WERI-Rb-1 (cell line): ENCODE results near the gene TSC22D3.
A peak's percentile ranks its signal among the peaks of the same experiment; 100 is the strongest.

Experiments used
- DNase-seq: peaks from one replicate; pipeline ENCODE4 v3.0.0-alpha.2; 2020
- H3K27ac ChIP-seq: fragments of 250-450 bp; sonication (Bioruptor Pico); 2 replicates; pipeline ENCODE4 v1.5.1; 2020; ENCODE audit warnings: mild to moderate bottlenecking, moderate library complexity
- H3K27me3 ChIP-seq: fragments of 250-450 bp; sonication (Bioruptor Pico); 2 replicates; pipeline ENCODE4 v1.5.1; 2021; ENCODE audit warnings: mild to moderate bottlenecking, low read depth, moderate library complexity; ENCODE audit not compliant: insufficient read depth, severe bottlenecking
- H3K36me3 ChIP-seq: fragments of 250-450 bp; sonication (Bioruptor Pico); 2 replicates; pipeline ENCODE4 v1.5.1; 2020; ENCODE audit warnings: mild to moderate bottlenecking, moderate library complexity
- H3K4me3 ChIP-seq: 2 replicates; pipeline ENCODE4 v1.5.1; 2011; ENCODE audit warnings: low read depth, mild to moderate bottlenecking, control low read depth, low read length
- H3K9me3 ChIP-seq: fragments of 250-450 bp; sonication (Bioruptor Pico); 2 replicates; pipeline ENCODE4 v1.5.1; 2021; ENCODE audit warnings: mild to moderate bottlenecking, moderate library complexity; ENCODE audit not compliant: severe bottlenecking
- CTCF ChIP-seq: IDR thresholded peaks from 2 replicates; pipeline ENCODE4 v1.5.1; 2011; ENCODE audit warnings: low read depth, mild to moderate bottlenecking, control low read depth, inconsistent platforms, low read length

The TSC22D3 gene

GRCh38 chrX:107677501-107677901, 98.1 kb downstream of the TSC22D3 start:
- peak overlapping the region; percentile 27 for H3K4me3 ChIP-seq
- peaks cover 13% of the 10 kb centered on the region for H3K27me3 ChIP-seq
- no peak for DNase-seq

GRCh38 chrX:107676559-107677378, 98.8 kb downstream of the TSC22D3 start:
- Histone ChIP-seq H3K27ac (peak overlapping the region; percentile 49), H3K9me3 (no peaks in the 10 kb centered on the region), H3K4me3 (peak overlapping the region; percentile 27), H3K36me3 (no peaks in the 10 kb centered on the region), H3K27me3 (peaks cover 13% of the 10 kb centered on the region)
- DNase-seq: peak; percentile 68
- no peak for TF ChIP-seq CTCF

More at GRCh38 chrX:107677501-107677901, 98.1 kb downstream of the TSC22D3 start:
- Histone ChIP-seq H3K9me3 (no peaks in the 10 kb centered on the region), H3K27ac (peak overlapping the region; percentile 49), H3K36me3 (no peaks in the 10 kb centered on the region)
- TF ChIP-seq CTCF: no peak

- DNase-seq: no peak
- Histone ChIP-seq H3K4me3 (peak overlapping the region; percentile 27), H3K36me3 (no peaks in the 10 kb centered on the region), H3K27me3 (peaks cover 13% of the 10 kb centered on the region), H3K27ac (no peak overlapping the region), H3K9me3 (no peaks in the 10 kb centered on the region)
- no peak for TF ChIP-seq CTCF
These were observed 99.6 kb downstream of the TSC22D3 start for GRCh38 chrX:107675823-107676555.

DNA sequence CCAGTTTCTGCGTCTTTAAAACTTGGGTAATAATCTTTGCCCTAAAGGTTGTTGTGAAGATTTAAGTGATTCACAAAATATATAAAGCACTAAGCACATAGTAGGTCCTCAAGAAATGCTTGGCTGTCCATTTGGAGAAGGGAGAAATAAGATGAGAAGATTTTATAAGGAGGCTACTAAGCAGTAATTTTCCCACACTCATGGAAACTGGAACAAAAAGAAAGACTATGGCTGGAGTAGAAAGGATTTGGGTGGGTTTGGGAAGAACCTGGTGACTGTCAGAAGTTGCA, 100.3 kb downstream of the TSC22D3 start:
- H3K27ac ChIP-seq: no peak overlapping the region

GRCh38 chrX:107674480-107675364, 100.9 kb downstream of the TSC22D3 start:
- H3K9me3 ChIP-seq: no peaks in the 10 kb centered on the region
- no peak overlapping the region for H3K27ac ChIP-seq
- H3K36me3 ChIP-seq: no peaks in the 10 kb centered on the region
- TF ChIP-seq CTCF: no peak
- no peak overlapping the region for H3K4me3 ChIP-seq
- peak; percentile 49 for DNase-seq
- peaks cover 13% of the 10 kb centered on the region for H3K27me3 ChIP-seq

More for the DNA sequence above, 100.3 kb downstream of the TSC22D3 start:
- Histone ChIP-seq H3K27me3 (peaks cover 13% of the 10 kb centered on the region), H3K36me3 (no peaks in the 10 kb centered on the region), H3K4me3 (no peak overlapping the region), H3K9me3 (no peaks in the 10 kb centered on the region)
- TF ChIP-seq CTCF: no peak
- no peak for DNase-seq
